ENCODE results near the gene ROBO2. TPM values are rescaled to one million over a fixed set of nuclear protein-coding genes. Genes with fewer than 3 reads are reported as not detected.

ROBO2 gene
- total RNA-seq, 2 donors from 2014 or later: 2.5 to 2.9 TPM

GRCh38 chr3:77197408-77197807 is 157.5 kb downstream of the ROBO2 start:
- Histone ChIP-seq H3K27me3 (ENCODE audit: control insufficient read depth, insufficient read depth, low read length, poor library complexity, severe bottlenecking) (no peaks in the 10 kb centered on the region), H3K36me3 (ENCODE audit: control insufficient read depth, insufficient read depth, low read length) (no peaks in the 10 kb centered on the region), H3K4me1 (ENCODE audit: control insufficient read depth, insufficient read depth, low read length) (no peaks in the 10 kb centered on the region), H3K27ac (ENCODE audit: low read depth, low read length) (no peak overlapping the region), H3K4me3 (ENCODE audit: low read length) (no peak overlapping the region), H3K9ac (ENCODE audit: extremely low read depth, low read length, poor library complexity, severe bottlenecking) (no peak overlapping the region), H3K9me3 (ENCODE audit: control insufficient read depth, low read length) (no peaks in the 10 kb centered on the region)
- H3K27me3 Mint-ChIP-seq (ENCODE audit: insufficient read depth): no peaks in the 10 kb centered on the region
- no peaks in the 10 kb centered on the region for H3K36me3 Mint-ChIP-seq (ENCODE audit: low read depth)
- no peak for DNase-seq
- no peak overlapping the region for H3K27ac Mint-ChIP-seq
- H3K4me3 Mint-ChIP-seq: no peak overlapping the region
- 88 to 90% methylated on average over 2 of the region's 2 CpGs for WGBS, 2 experiments (ENCODE audit: insufficient coverage in 1 of 2, insufficient read length in 1 of 2)
- TF ChIP-seq CTCF (conservative IDR thresholded peaks at IDR 0.05): no peak
- peaks cover 3% of the 10 kb centered on the region for H3K4me1 Mint-ChIP-seq
- H3K9me3 Mint-ChIP-seq: no peaks in the 10 kb centered on the region

GRCh38 chr3:77203851-77204250 is 164.0 kb downstream of the ROBO2 start:
- H3K27ac ChIP-seq (ENCODE audit: low read depth, low read length): no peak overlapping the region
- H3K4me1 ChIP-seq (ENCODE audit: control insufficient read depth, insufficient read depth, low read length): no peaks in the 10 kb centered on the region
- H3K4me3 Mint-ChIP-seq: no peak overlapping the region
- H3K9me3 Mint-ChIP-seq: no peaks in the 10 kb centered on the region
- TF ChIP-seq CTCF (conservative IDR thresholded peaks at IDR 0.05): no peak
- no peaks in the 10 kb centered on the region for H3K36me3 Mint-ChIP-seq (ENCODE audit: low read depth)
- no peaks in the 10 kb centered on the region for H3K36me3 ChIP-seq (ENCODE audit: control insufficient read depth, insufficient read depth, low read length)
- DNase-seq: no peak
- no peaks in the 10 kb centered on the region for H3K27me3 ChIP-seq (ENCODE audit: control insufficient read depth, insufficient read depth, low read length, poor library complexity, severe bottlenecking)
- no peak overlapping the region for H3K9ac ChIP-seq (ENCODE audit: extremely low read depth, low read length, poor library complexity, severe bottlenecking)
- peaks cover 3% of the 10 kb centered on the region for H3K4me1 Mint-ChIP-seq
- no peak overlapping the region for H3K4me3 ChIP-seq (ENCODE audit: low read length)
- no peaks in the 10 kb centered on the region for H3K27me3 Mint-ChIP-seq (ENCODE audit: insufficient read depth)
- H3K9me3 ChIP-seq (ENCODE audit: control insufficient read depth, low read length): no peaks in the 10 kb centered on the region
- no peak overlapping the region for H3K27ac Mint-ChIP-seq

GRCh38 chr3:77204788-77205187 is 164.9 kb downstream of the ROBO2 start:
- no peaks in the 10 kb centered on the region for H3K4me1 ChIP-seq (ENCODE audit: control insufficient read depth, insufficient read depth, low read length)
- no peaks in the 10 kb centered on the region for H3K4me1 Mint-ChIP-seq
- H3K27ac ChIP-seq (ENCODE audit: low read depth, low read length): no peak overlapping the region
- no peak for DNase-seq
- no peak overlapping the region for H3K4me3 ChIP-seq (ENCODE audit: low read length)
- 92 to 96% methylated on average over 4 to 11 of the region's 11 CpGs for WGBS, 2 experiments (ENCODE audit: insufficient coverage in 1 of 2, insufficient read length in 1 of 2)
- no peaks in the 10 kb centered on the region for H3K27me3 ChIP-seq (ENCODE audit: control insufficient read depth, insufficient read depth, low read length, poor library complexity, severe bottlenecking)
- H3K9me3 ChIP-seq (ENCODE audit: control insufficient read depth, low read length): no peaks in the 10 kb centered on the region
- TF ChIP-seq CTCF (conservative IDR thresholded peaks at IDR 0.05): no peak
- H3K36me3 Mint-ChIP-seq (ENCODE audit: low read depth): no peaks in the 10 kb centered on the region
- no peak overlapping the region for H3K9ac ChIP-seq (ENCODE audit: extremely low read depth, low read length, poor library complexity, severe bottlenecking)
- no peaks in the 10 kb centered on the region for H3K9me3 Mint-ChIP-seq
- no peaks in the 10 kb centered on the region for H3K27me3 Mint-ChIP-seq (ENCODE audit: insufficient read depth)
- no peak overlapping the region for H3K4me3 Mint-ChIP-seq
- no peaks in the 10 kb centered on the region for H3K36me3 ChIP-seq (ENCODE audit: control insufficient read depth, insufficient read depth, low read length)
- H3K27ac Mint-ChIP-seq: no peak overlapping the region
